Measurements from ENCODE around the gene HSF5.

The HSF5 gene

DNA sequence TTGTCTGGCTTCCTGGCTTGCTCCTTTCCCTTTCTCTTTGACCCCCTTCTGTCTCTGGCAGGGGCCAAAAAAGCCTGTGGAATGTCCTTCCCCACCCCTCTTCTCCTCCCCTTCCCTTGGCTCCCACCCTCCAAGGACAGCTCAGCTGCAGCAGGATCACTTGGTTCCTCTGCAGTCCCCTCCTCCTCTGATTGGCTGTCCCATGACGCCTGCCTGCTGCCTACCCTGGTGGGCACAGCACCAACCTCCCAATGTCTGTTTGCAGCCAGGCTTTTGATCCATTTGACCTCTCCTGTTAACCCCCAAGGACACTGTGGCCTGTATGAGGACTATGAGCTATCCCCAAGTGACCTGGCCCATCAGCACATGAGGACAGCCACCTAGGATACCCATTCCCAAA, 41.1 kb upstream of the HSF5 start:
- H3K4me2 ChIP-seq (ENCODE audit: low read length), result no peak overlapping the region
- no peak overlapping the region for H3K9ac ChIP-seq (ENCODE audit: low read depth, low read length)
- no peak overlapping the region for H3K4me3 ChIP-seq (ENCODE audit: low read length)
- H3K9me3 ChIP-seq (replicated peaks; ENCODE audit: low read length), result no peaks in the 10 kb centered on the region
- peaks cover 36% of the 10 kb centered on the region for H3K27me3 ChIP-seq (ENCODE audit: control insufficient read depth, insufficient read depth, low read length)
- H3K36me3 ChIP-seq (ENCODE audit: insufficient read depth, low read length), result no peaks in the 10 kb centered on the region
- H3K4me1 ChIP-seq (ENCODE audit: control insufficient read depth, insufficient read depth, low read length), result peaks cover 15% of the 10 kb centered on the region

DNA sequence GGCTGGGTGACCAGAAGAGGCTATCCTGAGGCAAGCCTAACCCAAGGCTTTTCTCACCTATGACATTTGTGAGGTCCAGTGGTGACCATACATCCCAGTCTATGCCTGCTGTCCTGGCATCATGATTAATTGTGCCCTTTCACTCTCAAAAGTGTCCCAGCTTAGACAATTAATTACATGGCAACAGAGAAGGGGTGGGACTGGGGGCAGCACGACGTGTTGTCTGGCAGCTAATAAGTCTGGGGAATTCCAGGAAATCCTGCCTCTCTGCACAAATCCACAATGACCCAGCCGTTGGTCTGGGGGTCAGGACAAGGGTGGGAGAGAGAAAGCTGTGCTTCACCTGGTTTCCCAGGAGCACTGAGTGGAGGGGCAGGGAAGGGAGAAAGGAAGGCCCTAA, 40.2 kb upstream of the HSF5 start:
- Histone ChIP-seq H3K27me3 (ENCODE audit: control insufficient read depth, insufficient read depth, low read length) (peaks cover 36% of the 10 kb centered on the region), H3K36me3 (ENCODE audit: insufficient read depth, low read length) (no peaks in the 10 kb centered on the region), H3K4me2 (ENCODE audit: low read length) (no peak overlapping the region), H3K9me3 (replicated peaks; ENCODE audit: low read length) (no peaks in the 10 kb centered on the region), H3K4me1 (ENCODE audit: control insufficient read depth, insufficient read depth, low read length) (peaks cover 14% of the 10 kb centered on the region), H3K9ac (ENCODE audit: low read depth, low read length) (no peak overlapping the region), H3K4me3 (ENCODE audit: low read length) (no peak overlapping the region)

DNA sequence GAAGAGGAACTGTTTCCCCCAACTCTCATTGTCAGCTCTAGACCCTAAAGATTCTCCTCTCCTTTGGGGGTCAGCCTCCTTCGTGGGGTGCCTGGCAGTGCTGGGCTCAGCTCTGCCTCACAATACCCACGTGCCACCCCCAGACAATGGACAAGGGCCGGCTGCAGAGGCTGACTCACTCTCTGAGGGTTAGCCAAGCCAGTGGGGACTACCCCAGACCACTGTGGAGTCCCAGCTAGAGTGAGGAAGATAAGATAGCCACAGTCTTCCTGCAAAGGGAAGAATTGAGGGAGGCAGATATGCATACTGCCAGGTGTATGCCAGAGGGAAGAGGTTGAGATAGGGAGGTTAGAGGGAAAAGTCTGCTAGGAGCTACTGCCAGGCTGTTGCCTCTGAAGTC, 39.7 kb upstream of the HSF5 start:
- H3K4me3 ChIP-seq (ENCODE audit: low read length), result no peak overlapping the region
- H3K4me1 ChIP-seq (ENCODE audit: control insufficient read depth, insufficient read depth, low read length), result peaks cover 14% of the 10 kb centered on the region
- H3K9me3 ChIP-seq (replicated peaks; ENCODE audit: low read length), result no peaks in the 10 kb centered on the region
- peaks cover 36% of the 10 kb centered on the region for H3K27me3 ChIP-seq (ENCODE audit: control insufficient read depth, insufficient read depth, low read length)
- no peak overlapping the region for H3K9ac ChIP-seq (ENCODE audit: low read depth, low read length)
- no peak overlapping the region for H3K4me2 ChIP-seq (ENCODE audit: low read length)
- H3K36me3 ChIP-seq (ENCODE audit: insufficient read depth, low read length), result no peaks in the 10 kb centered on the region

GRCh38 chr17:58527306-58527705, 39.1 kb upstream of the HSF5 start:
- Histone ChIP-seq H3K27me3 (ENCODE audit: control insufficient read depth, insufficient read depth, low read length) (peaks cover 29% of the 10 kb centered on the region), H3K4me1 (ENCODE audit: control insufficient read depth, insufficient read depth, low read length) (peaks cover 14% of the 10 kb centered on the region), H3K9ac (ENCODE audit: low read depth, low read length) (no peak overlapping the region), H3K4me2 (ENCODE audit: low read length) (no peak overlapping the region), H3K9me3 (replicated peaks; ENCODE audit: low read length) (no peaks in the 10 kb centered on the region), H3K4me3 (ENCODE audit: low read length) (no peak overlapping the region), H3K36me3 (ENCODE audit: insufficient read depth, low read length) (no peaks in the 10 kb centered on the region)

GRCh38 chr17:58525239-58525638, 37.0 kb upstream of the HSF5 start:
- Histone ChIP-seq H3K4me2 (ENCODE audit: low read length) (peak overlapping the region; percentile 1), H3K9me3 (replicated peaks; ENCODE audit: low read length) (no peaks in the 10 kb centered on the region), H3K9ac (ENCODE audit: low read depth, low read length) (peak overlapping the region; percentile 28), H3K4me1 (ENCODE audit: control insufficient read depth, insufficient read depth, low read length) (peaks cover 11% of the 10 kb centered on the region), H3K36me3 (ENCODE audit: insufficient read depth, low read length) (no peaks in the 10 kb centered on the region), H3K4me3 (ENCODE audit: low read length) (no peak overlapping the region), H3K27me3 (ENCODE audit: control insufficient read depth, insufficient read depth, low read length) (peaks cover 15% of the 10 kb centered on the region)

DNA sequence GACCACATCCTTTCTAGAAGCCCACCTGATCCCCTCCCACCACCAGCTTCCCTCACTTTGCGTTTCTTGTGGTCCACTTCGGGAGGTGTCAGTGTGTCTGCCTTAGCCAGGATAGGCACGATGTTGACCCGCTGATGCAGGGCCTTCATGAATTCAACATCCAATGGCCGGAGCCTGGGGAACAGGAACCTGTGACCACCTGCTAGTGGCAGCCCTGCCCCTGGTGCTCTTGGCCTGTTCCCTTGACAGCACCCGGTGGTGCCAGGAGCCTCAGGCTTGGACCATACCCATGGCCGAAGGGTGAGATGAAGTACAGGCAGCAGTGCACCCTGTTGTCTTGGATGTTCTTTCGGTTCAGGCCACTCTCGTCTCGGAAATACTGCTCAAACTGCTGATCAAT, 33.5 kb upstream of the HSF5 start:
- no peaks in the 10 kb centered on the region for H3K27me3 ChIP-seq (ENCODE audit: control insufficient read depth, insufficient read depth, low read length)
- no peaks in the 10 kb centered on the region for H3K36me3 ChIP-seq (ENCODE audit: insufficient read depth, low read length)
- no peak overlapping the region for H3K9ac ChIP-seq (ENCODE audit: low read depth, low read length)
- H3K4me1 ChIP-seq (ENCODE audit: control insufficient read depth, insufficient read depth, low read length), result peaks cover 23% of the 10 kb centered on the region
- H3K4me2 ChIP-seq (ENCODE audit: low read length), result no peak overlapping the region
- no peak overlapping the region for H3K4me3 ChIP-seq (ENCODE audit: low read length)
- H3K9me3 ChIP-seq (replicated peaks; ENCODE audit: low read length), result no peaks in the 10 kb centered on the region

- Histone ChIP-seq H3K9me3 (replicated peaks; ENCODE audit: low read length) (no peaks in the 10 kb centered on the region), H3K9ac (ENCODE audit: low read depth, low read length) (no peak overlapping the region), H3K27me3 (ENCODE audit: control insufficient read depth, insufficient read depth, low read length) (no peaks in the 10 kb centered on the region), H3K36me3 (ENCODE audit: insufficient read depth, low read length) (no peaks in the 10 kb centered on the region), H3K4me2 (ENCODE audit: low read length) (no peak overlapping the region), H3K4me3 (ENCODE audit: low read length) (no peak overlapping the region), H3K4me1 (ENCODE audit: control insufficient read depth, insufficient read depth, low read length) (peaks cover 23% of the 10 kb centered on the region)
These were observed 32.7 kb upstream of the HSF5 start for GRCh38 chr17:58520843-58521430.

- H3K27me3 ChIP-seq (ENCODE audit: control insufficient read depth, insufficient read depth, low read length), result no peaks in the 10 kb centered on the region
- H3K4me2 ChIP-seq (ENCODE audit: low read length), result peak overlapping the region; percentile 92
- no peaks in the 10 kb centered on the region for H3K36me3 ChIP-seq (ENCODE audit: insufficient read depth, low read length)
- H3K4me1 ChIP-seq (ENCODE audit: control insufficient read depth, insufficient read depth, low read length), result peaks cover 21% of the 10 kb centered on the region
- peak overlapping the region; percentile 79 for H3K4me3 ChIP-seq (ENCODE audit: low read length)
- peak overlapping the region; percentile 86 for H3K9ac ChIP-seq (ENCODE audit: low read depth, low read length)
- H3K9me3 ChIP-seq (replicated peaks; ENCODE audit: low read length), result no peaks in the 10 kb centered on the region
These were observed 29.9 kb upstream of the HSF5 start for GRCh38 chr17:58517928-58518609.

DNA sequence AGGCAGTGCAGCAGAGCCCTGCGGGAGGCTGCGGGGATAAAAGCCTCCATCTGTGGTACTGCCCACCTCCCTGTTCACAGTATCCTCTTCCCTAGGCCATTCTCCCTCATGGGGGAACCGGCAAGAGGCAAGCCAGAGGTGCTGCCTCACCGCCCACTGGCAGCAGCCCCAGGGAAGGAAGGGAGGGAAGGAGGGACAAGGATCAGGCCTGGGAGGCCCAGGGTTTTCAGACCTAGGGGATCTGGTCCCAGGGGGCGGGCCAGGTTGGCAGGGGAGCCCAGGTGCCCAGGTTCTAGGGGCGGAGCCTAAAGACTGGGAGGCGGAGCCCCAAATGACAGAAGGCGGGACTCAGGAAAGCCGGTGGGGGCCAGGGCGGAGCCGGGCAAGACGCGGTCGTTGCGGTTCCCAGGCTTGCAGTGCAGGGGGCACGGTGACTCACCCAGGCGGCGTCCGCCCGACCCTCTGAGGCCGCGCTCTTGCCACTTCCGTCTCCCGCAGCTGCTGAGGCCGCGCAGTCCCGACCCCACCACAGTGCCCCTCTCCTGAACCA, 29.2 kb upstream of the HSF5 start:
- no peaks in the 10 kb centered on the region for H3K27me3 ChIP-seq (ENCODE audit: control insufficient read depth, insufficient read depth, low read length)

DNA sequence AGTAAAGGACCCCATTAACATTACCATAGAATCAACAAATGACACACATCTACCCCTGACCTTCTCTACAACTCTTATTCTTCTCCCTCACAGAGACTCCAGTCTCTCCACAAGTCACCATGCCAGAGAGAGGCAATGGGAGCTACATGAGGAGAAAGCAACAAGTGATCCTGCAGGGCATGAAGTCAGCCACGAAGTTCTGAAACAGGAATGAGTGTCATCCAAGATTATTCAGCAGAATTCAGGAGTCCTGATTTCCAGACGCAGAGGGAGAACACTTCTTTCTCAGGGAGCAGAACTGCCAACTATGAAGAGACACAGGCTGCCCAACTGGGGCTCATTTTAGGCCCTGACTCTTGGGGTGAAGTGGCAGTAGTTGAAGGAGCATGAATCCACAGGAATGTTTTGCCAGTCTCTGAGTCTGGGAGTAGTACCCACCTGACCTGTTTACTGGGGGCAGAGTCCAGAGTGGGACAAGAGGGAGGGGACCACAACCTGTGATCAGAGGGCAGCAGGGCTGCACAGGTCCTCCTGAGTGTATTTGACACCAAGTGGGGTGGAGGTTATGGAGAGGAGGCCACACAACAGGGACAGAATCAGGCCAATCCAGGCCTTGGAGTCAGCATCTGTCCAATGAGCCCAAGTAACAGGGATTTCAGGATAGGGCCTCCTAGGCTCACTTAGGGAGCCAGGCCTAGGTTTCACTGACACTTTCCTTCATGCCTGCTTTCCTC, 28.6 kb upstream of the HSF5 start:
- peak overlapping the region; percentile 79 for H3K4me2 ChIP-seq (ENCODE audit: low read length)
- H3K36me3 ChIP-seq (ENCODE audit: insufficient read depth, low read length), result peaks cover 4% of the 10 kb centered on the region
- H3K27me3 ChIP-seq (ENCODE audit: control insufficient read depth, insufficient read depth, low read length), result no peaks in the 10 kb centered on the region
- H3K9me3 ChIP-seq (replicated peaks; ENCODE audit: low read length), result no peaks in the 10 kb centered on the region
- H3K4me3 ChIP-seq (ENCODE audit: low read length), result peak overlapping the region; percentile 76
- H3K4me1 ChIP-seq (ENCODE audit: control insufficient read depth, insufficient read depth, low read length), result peaks cover 21% of the 10 kb centered on the region
- peak overlapping the region; percentile 77 for H3K9ac ChIP-seq (ENCODE audit: low read depth, low read length)

More for the DNA sequence above, 29.2 kb upstream of the HSF5 start:
- peaks cover 21% of the 10 kb centered on the region for H3K4me1 ChIP-seq (ENCODE audit: control insufficient read depth, insufficient read depth, low read length)
- no peaks in the 10 kb centered on the region for H3K9me3 ChIP-seq (replicated peaks; ENCODE audit: low read length)
- H3K36me3 ChIP-seq (ENCODE audit: insufficient read depth, low read length), result peaks cover 2% of the 10 kb centered on the region
- peak overlapping the region; percentile 76 for H3K4me3 ChIP-seq (ENCODE audit: low read length)
- H3K9ac ChIP-seq (ENCODE audit: low read depth, low read length), result peak overlapping the region; percentile 77
- peak overlapping the region; percentile 79 for H3K4me2 ChIP-seq (ENCODE audit: low read length)

- no peak overlapping the region for H3K4me2 ChIP-seq (ENCODE audit: low read length)
- peaks cover 21% of the 10 kb centered on the region for H3K4me1 ChIP-seq (ENCODE audit: control insufficient read depth, insufficient read depth, low read length)
- no peak overlapping the region for H3K9ac ChIP-seq (ENCODE audit: low read depth, low read length)
- no peaks in the 10 kb centered on the region for H3K9me3 ChIP-seq (replicated peaks; ENCODE audit: low read length)
- H3K27me3 ChIP-seq (ENCODE audit: control insufficient read depth, insufficient read depth, low read length), result no peaks in the 10 kb centered on the region
- H3K36me3 ChIP-seq (ENCODE audit: insufficient read depth, low read length), result peaks cover 19% of the 10 kb centered on the region
- no peak overlapping the region for H3K4me3 ChIP-seq (ENCODE audit: low read length)
These were observed 27.1 kb upstream of the HSF5 start for GRCh38 chr17:58515286-58515685.

All from skeletal muscle satellite cell (primary cell).